Lower leg skin (tissue), 4 donors: ENCODE results near the gene CPXM2. TPM values are rescaled to one million over a fixed set of nuclear protein-coding genes. Genes with fewer than 3 reads are reported as not detected.

Experiments
- DNase-seq, 2 donors: peaks; one replicate each; pipeline ENCODE4 v3.0.0-alpha.2; 2019; ENCODE audit warnings: low spot score in 2 of 2
- H3K4me3 ChIP-seq: fragments of 200-600 bp; sonication (generic); 2 replicates; pipeline ENCODE4 v1.5.1; 2017; ENCODE audit warnings: mild to moderate bottlenecking, low read depth; ENCODE audit not compliant: poor library complexity, severe bottlenecking
- POLR2A ChIP-seq, 2 donors: fragments of 450-650 bp; IDR thresholded peaks; one replicate each; pipeline ENCODE4 v1.6.1; 2016 to 2017; ENCODE audit warnings: antibody characterized with exemption in 2 of 2, mild to moderate bottlenecking in 1 of 2, moderate library complexity in 1 of 2
- WGBS, 2 donors: methylation state at CpG; one replicate each; pipeline ENCODE4 v1.1.5; 2018; 5-methylcytosine and 5-hydroxymethylcytosine counted together
- intact Hi-C: fragments of 100-400 bp; cut with DNase I; formaldehyde crosslinking; loops from one replicate; pipeline ENCODE4 v1.15.0; 2023; ENCODE audit warnings: low total_unique reads
- total RNA-seq, 4 donors: library from RNA; depleted of rRNA; stranded (reverse); fragments of >200 nt; gene quantifications; one replicate each; pipeline ENCODE4 v1.1.0, GENCODE V29; 2016
- TF ChIP-seq, protein P1 (sequence below), 3 donors: fragments of 450-650 bp; IDR thresholded peaks; one replicate each; pipeline ENCODE4 v1.5.1; 2016; ENCODE audit warnings: antibody characterized with exemption in 3 of 3, mild to moderate bottlenecking in 3 of 3, moderate library complexity in 2 of 3

Gene CPXM2
- total RNA-seq, 4 donors from 2014 or later: 1.6 to 7.0 (median 4.9) TPM

- intact Hi-C loops: no loop called here
- no peak overlapping the region for H3K4me3 ChIP-seq
- peak in 1 of 2 donors; percentile 1 for DNase-seq
- WGBS, 2 donors: 65 to 70% methylated on average over 4 of the region's 4 CpGs
- TF ChIP-seq, protein P1, sequence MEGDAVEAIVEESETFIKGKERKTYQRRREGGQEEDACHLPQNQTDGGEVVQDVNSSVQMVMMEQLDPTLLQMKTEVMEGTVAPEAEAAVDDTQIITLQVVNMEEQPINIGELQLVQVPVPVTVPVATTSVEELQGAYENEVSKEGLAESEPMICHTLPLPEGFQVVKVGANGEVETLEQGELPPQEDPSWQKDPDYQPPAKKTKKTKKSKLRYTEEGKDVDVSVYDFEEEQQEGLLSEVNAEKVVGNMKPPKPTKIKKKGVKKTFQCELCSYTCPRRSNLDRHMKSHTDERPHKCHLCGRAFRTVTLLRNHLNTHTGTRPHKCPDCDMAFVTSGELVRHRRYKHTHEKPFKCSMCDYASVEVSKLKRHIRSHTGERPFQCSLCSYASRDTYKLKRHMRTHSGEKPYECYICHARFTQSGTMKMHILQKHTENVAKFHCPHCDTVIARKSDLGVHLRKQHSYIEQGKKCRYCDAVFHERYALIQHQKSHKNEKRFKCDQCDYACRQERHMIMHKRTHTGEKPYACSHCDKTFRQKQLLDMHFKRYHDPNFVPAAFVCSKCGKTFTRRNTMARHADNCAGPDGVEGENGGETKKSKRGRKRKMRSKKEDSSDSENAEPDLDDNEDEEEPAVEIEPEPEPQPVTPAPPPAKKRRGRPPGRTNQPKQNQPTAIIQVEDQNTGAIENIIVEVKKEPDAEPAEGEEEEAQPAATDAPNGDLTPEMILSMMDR (IDR thresholded peaks at IDR 0.05): no peak
- TF ChIP-seq POLR2A (IDR thresholded peaks at IDR 0.05): no peak
Measured at GRCh38 chr10:123934846-123935245, 43.2 kb upstream of the CPXM2 start.

- TF ChIP-seq, protein P1 (IDR thresholded peaks at IDR 0.05): no peak
- TF ChIP-seq POLR2A (IDR thresholded peaks at IDR 0.05): no peak
- DNase-seq: peak; percentile 27 to 79
Measured at GRCh38 chr10:123930340-123931001, 38.9 kb upstream of the CPXM2 start.

GRCh38 chr10:123929791-123930190 lies 38.2 kb upstream of the CPXM2 start:
- no peak for DNase-seq
- 71% methylated on average over 7 of the region's 7 CpGs for WGBS, 2 donors
- intact Hi-C loops: no loop called here
- no peak for TF ChIP-seq POLR2A (IDR thresholded peaks at IDR 0.05)
- TF ChIP-seq, protein P1 (IDR thresholded peaks at IDR 0.05): no peak
- H3K4me3 ChIP-seq: no peak overlapping the region

More at GRCh38 chr10:123930340-123931001, 38.9 kb upstream of the CPXM2 start:
- intact Hi-C loops: no loop called here
- WGBS, 2 donors: 54 to 77% methylated on average over 9 of the region's 9 CpGs
- H3K4me3 ChIP-seq: no peak overlapping the region

DNA sequence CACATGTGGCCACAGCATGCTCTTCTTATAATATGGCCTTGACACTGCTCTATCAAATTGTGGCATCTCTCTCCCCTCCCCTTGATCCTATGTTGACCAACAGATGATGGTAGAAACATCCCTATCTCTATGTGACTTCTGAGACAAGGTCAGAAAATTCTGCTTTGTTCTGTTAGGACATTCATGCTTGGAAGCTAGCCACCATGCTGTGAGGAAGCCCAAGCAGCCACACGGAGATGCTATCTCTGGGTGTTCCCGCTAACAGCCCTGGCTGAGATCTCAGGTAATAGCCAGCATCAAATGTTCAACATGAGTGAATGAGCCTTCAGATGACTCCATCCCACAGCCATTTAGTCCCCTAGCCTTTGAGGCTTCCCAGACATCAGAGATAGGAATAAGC lies 36.8 kb upstream of the CPXM2 start:
- no peak overlapping the region for H3K4me3 ChIP-seq
- TF ChIP-seq POLR2A (IDR thresholded peaks at IDR 0.05): no peak
- TF ChIP-seq, protein P1 (IDR thresholded peaks at IDR 0.05): no peak
- 83 to 90% methylated on average over 2 of the region's 2 CpGs for WGBS, 2 donors
- intact Hi-C loops: no loop called here
- DNase-seq: no peak

DNA sequence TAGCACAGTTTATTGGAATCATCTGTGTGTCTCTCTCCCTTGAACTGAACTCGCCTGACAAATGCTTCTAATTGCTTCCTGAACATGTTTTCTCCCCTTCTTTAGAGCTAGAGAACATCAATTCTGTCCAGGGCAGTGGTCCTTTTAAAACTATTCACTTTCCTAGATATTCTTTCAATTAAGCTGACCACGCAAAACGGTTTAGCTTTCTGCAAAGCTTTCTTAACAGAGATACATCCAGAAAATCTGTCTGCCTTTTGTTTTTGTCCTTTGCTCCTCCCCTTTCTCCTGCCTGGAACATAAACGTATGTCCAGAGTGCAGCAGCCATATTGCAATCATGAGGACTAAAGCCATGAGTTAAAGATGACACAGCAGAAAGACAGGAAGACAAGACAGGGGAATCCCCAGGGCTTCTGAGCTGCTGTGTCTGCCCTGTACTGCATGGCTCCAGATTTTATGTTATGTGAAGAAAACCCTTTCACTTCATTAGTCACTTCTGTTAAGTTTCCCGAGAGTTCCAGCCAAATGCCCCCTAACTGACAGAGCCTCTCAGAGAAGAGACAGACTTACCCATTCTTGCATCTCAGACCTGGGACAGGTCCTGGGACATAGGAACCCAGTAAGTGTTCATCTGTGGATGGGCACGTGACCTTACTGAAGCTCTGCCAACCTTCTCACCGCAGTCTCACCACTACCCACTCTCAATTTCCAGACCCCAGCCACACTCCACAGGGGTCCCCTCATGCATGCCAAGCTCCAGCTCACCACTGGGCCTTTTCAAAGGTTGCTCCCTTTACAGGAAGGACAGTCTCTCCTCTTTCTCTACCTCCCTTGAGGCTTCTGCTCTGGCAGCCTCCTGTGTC lies 35.0 kb upstream of the CPXM2 start:
- no peak for DNase-seq
- no peak overlapping the region for H3K4me3 ChIP-seq
- TF ChIP-seq, protein P1 (IDR thresholded peaks at IDR 0.05): no peak
- no peak for TF ChIP-seq POLR2A (IDR thresholded peaks at IDR 0.05)
- intact Hi-C loops: no loop called here
- 63 to 66% methylated on average over 7 of the region's 7 CpGs for WGBS, 2 donors
